OCI-LY3 (cell line): ENCODE results near the gene GSS.

Source experiments
- EZH2phosphoT487 ChIP-seq: fragments of 200-600 bp; shearing (Covaris generic); IDR thresholded peaks from 2 replicates; pipeline ENCODE4 v1.6.1; 2018; ENCODE audit warnings: antibody characterized with exemption, mixed run types, low read depth
- TF ChIP-seq, protein P1 (sequence below): fragments of 200-600, 300-600 bp; sonication (generic); IDR thresholded peaks from 2 replicates; pipeline ENCODE4 v1.5.1; 2014; ENCODE audit warnings: antibody characterized with exemption, low read length, low read depth

DNA sequence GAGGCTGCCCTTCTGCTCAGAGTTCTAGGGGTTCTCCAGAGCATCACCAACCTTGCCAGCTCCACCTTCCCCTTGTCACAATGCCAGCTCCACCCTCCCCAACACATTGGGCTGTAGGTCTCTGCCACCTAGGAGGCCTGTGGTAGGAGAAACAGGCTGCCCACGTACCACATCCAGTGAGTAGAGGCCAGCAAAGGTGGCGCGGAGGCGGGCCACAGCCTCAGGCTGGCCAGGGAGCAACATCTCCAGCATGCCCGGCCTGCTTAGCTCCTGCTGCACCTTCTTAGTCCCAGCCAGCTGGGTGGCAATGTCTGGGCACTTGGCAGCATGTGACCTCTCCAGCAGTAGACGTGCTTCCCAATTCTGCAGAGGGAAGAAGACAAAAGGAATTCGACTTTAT lies 23.8 kb downstream of the GSS start:
- TF ChIP-seq, protein P1, sequence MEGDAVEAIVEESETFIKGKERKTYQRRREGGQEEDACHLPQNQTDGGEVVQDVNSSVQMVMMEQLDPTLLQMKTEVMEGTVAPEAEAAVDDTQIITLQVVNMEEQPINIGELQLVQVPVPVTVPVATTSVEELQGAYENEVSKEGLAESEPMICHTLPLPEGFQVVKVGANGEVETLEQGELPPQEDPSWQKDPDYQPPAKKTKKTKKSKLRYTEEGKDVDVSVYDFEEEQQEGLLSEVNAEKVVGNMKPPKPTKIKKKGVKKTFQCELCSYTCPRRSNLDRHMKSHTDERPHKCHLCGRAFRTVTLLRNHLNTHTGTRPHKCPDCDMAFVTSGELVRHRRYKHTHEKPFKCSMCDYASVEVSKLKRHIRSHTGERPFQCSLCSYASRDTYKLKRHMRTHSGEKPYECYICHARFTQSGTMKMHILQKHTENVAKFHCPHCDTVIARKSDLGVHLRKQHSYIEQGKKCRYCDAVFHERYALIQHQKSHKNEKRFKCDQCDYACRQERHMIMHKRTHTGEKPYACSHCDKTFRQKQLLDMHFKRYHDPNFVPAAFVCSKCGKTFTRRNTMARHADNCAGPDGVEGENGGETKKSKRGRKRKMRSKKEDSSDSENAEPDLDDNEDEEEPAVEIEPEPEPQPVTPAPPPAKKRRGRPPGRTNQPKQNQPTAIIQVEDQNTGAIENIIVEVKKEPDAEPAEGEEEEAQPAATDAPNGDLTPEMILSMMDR = no peak
- TF ChIP-seq EZH2phosphoT487 = no peak
